Motor neuron (in vitro differentiated cells): Measurements from ENCODE around the gene PRKCZ. TPM values are rescaled to one million over a fixed set of nuclear protein-coding genes. Genes with fewer than 3 reads are reported as not detected.

Source experiments
- ATAC-seq, 8 experiments: fragments of 200-7000 bp; cut with Tn5 transposase; replicated peaks in 6 of 8; 2 replicates each; pipeline ENCODE4 v1.8.0; 2021; ENCODE audit warnings: mild to moderate bottlenecking in 8 of 8, moderate library complexity in 8 of 8
- H3K27ac ChIP-seq, 2 donors: fragments of 250-450 bp; sonication (Bioruptor Pico); 2 replicates each; pipeline ENCODE4 v1.9.0; 2021; ENCODE audit warnings: antibody characterized with exemption in 2 of 2, mild to moderate bottlenecking in 2 of 2, moderate library complexity in 1 of 2
- H3K4me1 ChIP-seq, 2 donors: fragments of 250-450 bp; sonication (Bioruptor Pico); replicated peaks in 1 of 2; 2 replicates each; pipeline ENCODE4 v1.6.1; 2021; ENCODE audit warnings: antibody characterized with exemption in 2 of 2, mild to moderate bottlenecking in 2 of 2, moderate library complexity in 1 of 2
- H3K4me3 ChIP-seq, 5 donors: fragments of 250-450 bp; sonication (Bioruptor Pico); 2 replicates each; pipeline ENCODE4 v1.9.0; 2021; ENCODE audit warnings: antibody characterized with exemption in 5 of 5, mild to moderate bottlenecking in 5 of 5, moderate library complexity in 4 of 5
- WGBS, 10 experiments: fragments of 450-650 bp; shearing (Covaris generic); methylation state at CpG; one replicate each; pipeline ENCODE4 v1.0.0; 2022; 5-methylcytosine and 5-hydroxymethylcytosine counted together
- in situ Hi-C, 9 experiments: fragments of 400-800 bp; cut with MboI; loops; one replicate each; pipeline ENCODE4 v1.15.0; 2021; ENCODE audit warnings: low sequenced_read_pairs in 9 of 9, low pct_unique_long_range_greater_than_20kb in 2 of 9; ENCODE audit not compliant: unreplicated experiment in 9 of 9
- total RNA-seq, 8 experiments: library from RNA; unstranded; fragments of 300-600 nt; gene quantifications; 2 replicates each; pipeline versions ENCODE4 v1.2.3 to v1.2.4, GENCODE V29; 2022

PRKCZ gene
- total RNA-seq, 8 experiments from 2014 or later, result 1.1 to 39.0 (median 23.6) TPM

GRCh38 chr1:2018217-2019171 is 31.7 kb upstream of the PRKCZ start:
- in situ Hi-C loops, result no loop called here
- 33 to 83% (median 61%) methylated on average over 1 to 19 of the region's 48 CpGs; no CpG with 5 or more reads in 2 of the 10 experiments for WGBS, 10 experiments
- H3K4me1 ChIP-seq, result peaks cover 0 to 14% of the 10 kb centered on the region in 2 donors
- peak in 5 of 8 experiments; percentile 4 to 74 (median 69) for ATAC-seq
- no peak overlapping the region for H3K27ac ChIP-seq
- peak overlapping the region in 1 of 5 donors; percentile 7 for H3K4me3 ChIP-seq

- no CpG with 5 or more reads among the region's 60 CpGs for WGBS, 10 experiments
- H3K27ac ChIP-seq, result no peak within 1 kb of the TSS
- ATAC-seq, result peak; percentile 18 to 87 (median 72)
These were observed 31.1 kb upstream of the PRKCZ start, which contains the start of gene GABRD for GRCh38 chr1:2019172-2019543. Gene GABRD, plus strand, starts transcription at chr1:2019345. Its CDS starts 79 bp downstream, at chr1:2019424.

GRCh38 chr1:2019571-2020309 is 30.5 kb upstream of the PRKCZ start:
- peak in 7 of 8 experiments; percentile 28 to 85 (median 50) for ATAC-seq
- Histone ChIP-seq H3K4me3 (peak overlapping the region; percentile 24 to 37 (median 30)), H3K27ac (no peak overlapping the region), H3K4me1 (peaks cover 0 to 14% of the 10 kb centered on the region in 2 donors)
- in situ Hi-C loops, result no loop called here
- 0 to 23% (median 19%) methylated on average over 2 to 11 of the region's 61 CpGs; no CpG with 5 or more reads in 7 of the 10 experiments for WGBS, 10 experiments

More at GRCh38 chr1:2019172-2019543, 31.1 kb upstream of the PRKCZ start, which contains the start of gene GABRD:
- in situ Hi-C loops, result no loop called here
- Histone ChIP-seq H3K4me3 (peak within 1 kb of the TSS; percentile 24 to 37 (median 30)), H3K4me1 (peaks cover 0 to 14% of the 10 kb centered on the region in 2 donors)

- no peak for ATAC-seq
- Histone ChIP-seq H3K27ac (no peak overlapping the region), H3K4me1 (peaks cover 0 to 14% of the 10 kb centered on the region in 2 donors), H3K4me3 (no peak overlapping the region)
- in situ Hi-C loops, result no loop called here
- 20 to 69% (median 50%) methylated on average over 1 to 5 of the region's 11 CpGs; no CpG with 5 or more reads in 3 of the 10 experiments for WGBS, 10 experiments
These were observed 29.9 kb upstream of the PRKCZ start for GRCh38 chr1:2020310-2020655.

DNA sequence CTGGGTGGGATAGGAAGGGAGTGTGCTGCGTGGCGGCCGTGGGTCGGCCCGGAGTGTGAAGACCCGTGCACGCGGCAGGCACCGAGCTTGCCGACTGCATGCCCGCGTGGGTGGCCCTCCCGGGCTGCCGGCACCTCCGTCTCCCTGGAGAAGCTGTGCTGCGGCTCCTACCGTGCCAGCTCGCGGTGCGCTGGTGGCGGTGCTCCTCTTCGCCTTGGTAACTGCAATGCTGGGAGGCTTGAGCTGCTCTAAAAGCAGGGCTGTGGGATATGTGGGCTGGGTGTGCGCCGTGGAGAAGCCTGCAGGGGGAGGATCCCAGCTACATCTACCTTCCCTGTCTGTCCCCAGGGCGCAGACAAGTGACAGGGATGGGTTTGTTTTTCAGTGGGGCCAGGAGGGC is 28.7 kb upstream of the PRKCZ start:
- ATAC-seq, result no peak
- Histone ChIP-seq H3K4me3 (no peak overlapping the region), H3K27ac (no peak overlapping the region), H3K4me1 (peaks cover 0 to 14% of the 10 kb centered on the region in 2 donors)
- 30 to 100% (median 88%) methylated on average over 1 to 18 of the region's 25 CpGs; no CpG with 5 or more reads in 4 of the 10 experiments for WGBS, 10 experiments
- in situ Hi-C loops, result no loop called here

GRCh38 chr1:2022063-2022770 is 28.0 kb upstream of the PRKCZ start:
- H3K27ac ChIP-seq, result no peak overlapping the region
- ATAC-seq, result no peak
- in situ Hi-C loops, result no loop called here

DNA sequence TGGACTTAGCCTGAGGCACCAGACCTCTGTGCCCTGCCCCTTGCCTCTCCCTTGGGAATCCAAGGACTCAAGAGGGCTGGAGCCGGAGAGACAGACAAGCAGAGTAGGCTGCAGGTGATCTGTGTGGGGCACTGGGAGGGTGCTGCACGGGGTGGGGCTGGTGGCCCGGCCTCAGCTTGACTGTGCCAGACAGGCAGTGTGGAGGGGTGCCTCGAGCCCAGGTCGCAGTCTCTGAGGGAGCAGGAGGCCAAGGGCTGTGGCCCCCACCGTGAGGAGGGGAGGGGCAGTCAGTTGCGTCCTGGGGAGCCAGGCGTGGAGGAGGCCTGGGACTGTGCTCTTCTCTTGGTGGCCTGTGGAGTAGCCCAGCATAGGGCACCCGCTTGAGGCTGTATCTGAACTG is 27.0 kb upstream of the PRKCZ start:
- H3K27ac ChIP-seq, result no peak overlapping the region
- ATAC-seq, result no peak
- in situ Hi-C loops, result no loop called here
- 40 to 86% (median 71%) methylated on average over 1 to 5 of the region's 9 CpGs; no CpG with 5 or more reads in 7 of the 10 experiments for WGBS, 10 experiments
- no peak overlapping the region for H3K4me3 ChIP-seq
- H3K4me1 ChIP-seq, result peaks cover 0 to 14% of the 10 kb centered on the region in 2 donors

More at GRCh38 chr1:2022063-2022770, 28.0 kb upstream of the PRKCZ start:
- H3K4me1 ChIP-seq, result peaks cover 0 to 14% of the 10 kb centered on the region in 2 donors
- H3K4me3 ChIP-seq, result no peak overlapping the region
- 0 to 76% (median 66%) methylated on average over 1 to 14 of the region's 21 CpGs; no CpG with 5 or more reads in 5 of the 10 experiments for WGBS, 10 experiments

DNA sequence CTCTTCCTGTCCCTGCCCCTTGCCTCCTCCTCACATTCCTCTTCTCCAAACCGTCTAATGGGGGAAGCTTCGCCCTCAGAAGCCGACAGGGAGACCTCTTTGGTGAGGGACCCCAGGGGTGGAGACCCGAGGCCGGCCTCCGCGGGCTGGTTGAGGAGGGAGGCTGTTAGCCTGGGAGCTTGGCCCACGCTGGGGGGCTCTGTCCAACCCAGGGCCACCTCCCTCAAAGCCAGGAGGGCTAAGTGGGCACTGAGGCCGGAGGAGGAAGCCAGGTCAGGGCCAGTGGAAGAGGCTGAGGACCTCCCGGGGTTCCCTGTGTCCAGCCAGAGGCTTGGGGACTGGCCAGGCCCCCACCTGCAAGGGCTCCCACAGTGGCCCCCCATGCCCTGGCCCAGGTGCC is 25.8 kb upstream of the PRKCZ start:
- no peak for ATAC-seq
- H3K27ac ChIP-seq, result no peak overlapping the region
- peaks cover 0 to 8% of the 10 kb centered on the region in 2 donors for H3K4me1 ChIP-seq
- in situ Hi-C loops, result no loop called here
- no peak overlapping the region for H3K4me3 ChIP-seq
- 36 to 90% (median 83%) methylated on average over 4 to 9 of the region's 10 CpGs; no CpG with 5 or more reads in 6 of the 10 experiments for WGBS, 10 experiments

GRCh38 chr1:2024887-2025286 is 25.3 kb upstream of the PRKCZ start:
- no peak for ATAC-seq
- H3K4me3 ChIP-seq, result no peak overlapping the region
- H3K4me1 ChIP-seq, result peaks cover 0 to 3% of the 10 kb centered on the region in 2 donors
- in situ Hi-C loops, result no loop called here
- no peak overlapping the region for H3K27ac ChIP-seq
- 73 to 92% methylated on average over 10 to 12 of the region's 18 CpGs; no CpG with 5 or more reads in 8 of the 10 experiments for WGBS, 10 experiments

DNA sequence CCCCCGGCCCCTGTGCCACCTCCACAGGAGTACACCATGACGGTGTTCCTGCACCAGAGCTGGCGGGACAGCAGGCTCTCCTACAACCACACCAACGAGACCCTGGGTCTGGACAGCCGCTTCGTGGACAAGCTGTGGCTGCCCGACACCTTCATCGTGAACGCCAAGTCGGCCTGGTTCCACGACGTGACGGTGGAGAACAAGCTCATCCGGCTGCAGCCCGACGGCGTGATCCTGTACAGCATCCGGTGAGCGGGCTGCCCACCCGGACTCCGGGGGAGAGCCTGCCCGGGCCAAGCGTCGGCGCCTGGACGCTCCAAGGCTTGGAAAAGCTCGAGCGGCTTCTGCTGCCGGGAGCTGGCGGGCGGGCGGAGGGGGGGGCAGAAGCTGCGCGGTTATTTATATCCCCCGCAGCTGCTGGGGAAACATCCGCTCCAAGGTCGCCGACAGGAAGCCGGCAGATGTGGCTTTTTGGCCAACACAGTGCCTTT is 24.7 kb upstream of the PRKCZ start:
- Histone ChIP-seq H3K27ac (no peak overlapping the region), H3K4me1 (no peaks in the 10 kb centered on the region), H3K4me3 (no peak overlapping the region)
- in situ Hi-C loops, result no loop called here
- WGBS, 10 experiments, result 67 to 85% (median 80%) methylated on average over 2 to 17 of the region's 39 CpGs; no CpG with 5 or more reads in 5 of the 10 experiments
- ATAC-seq, result peak in 1 of 8 experiments; percentile 39

GRCh38 chr1:2027961-2028583 is 22.1 kb upstream of the PRKCZ start:
- H3K4me1 ChIP-seq, result no peaks in the 10 kb centered on the region
- in situ Hi-C loops, result no loop called here
- WGBS, 10 experiments, result 25 to 100% (median 60%) methylated on average over 1 to 7 of the region's 46 CpGs; no CpG with 5 or more reads in 5 of the 10 experiments
- no peak for ATAC-seq
- no peak overlapping the region for H3K27ac ChIP-seq
- H3K4me3 ChIP-seq, result no peak overlapping the region
